PC-9 (cell line): Measurements from ENCODE around the gene KIF5C.

ENCODE experiments used
- EZH2 ChIP-seq: fragments of 200-600 bp; sonication (generic); IDR thresholded peaks from 2 replicates; pipeline ENCODE4 v1.8.0; 2017; ENCODE audit warnings: antibody characterized with exemption, low read depth
- TF ChIP-seq, protein P1 (sequence below): fragments of 200-600 bp; sonication (generic); conservative IDR thresholded peaks from 2 replicates; pipeline ENCODE4 v1.6.1; 2017; ENCODE audit warnings: mixed run types, antibody characterized with exemption, mild to moderate bottlenecking, moderate library complexity

DNA sequence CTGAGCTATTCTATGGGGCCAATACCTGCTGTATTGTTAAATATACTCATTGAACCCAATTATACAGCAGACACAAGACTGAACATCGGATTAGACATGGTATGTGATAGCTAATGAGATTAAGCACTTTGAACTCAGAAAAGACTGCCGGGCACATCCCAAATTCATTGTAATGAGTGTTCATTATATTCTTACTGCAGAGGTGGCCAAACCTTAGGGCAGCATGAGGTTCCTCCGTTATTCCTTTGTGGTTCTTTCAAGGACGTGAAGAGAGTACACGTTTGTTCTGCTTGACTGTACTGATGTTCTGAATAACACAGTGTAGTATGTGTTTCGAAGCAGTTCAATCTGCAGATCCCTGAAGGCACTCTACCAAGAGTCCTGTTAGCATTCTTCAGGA lies 78.4 kb downstream of the KIF5C start:
- TF ChIP-seq, protein P1, sequence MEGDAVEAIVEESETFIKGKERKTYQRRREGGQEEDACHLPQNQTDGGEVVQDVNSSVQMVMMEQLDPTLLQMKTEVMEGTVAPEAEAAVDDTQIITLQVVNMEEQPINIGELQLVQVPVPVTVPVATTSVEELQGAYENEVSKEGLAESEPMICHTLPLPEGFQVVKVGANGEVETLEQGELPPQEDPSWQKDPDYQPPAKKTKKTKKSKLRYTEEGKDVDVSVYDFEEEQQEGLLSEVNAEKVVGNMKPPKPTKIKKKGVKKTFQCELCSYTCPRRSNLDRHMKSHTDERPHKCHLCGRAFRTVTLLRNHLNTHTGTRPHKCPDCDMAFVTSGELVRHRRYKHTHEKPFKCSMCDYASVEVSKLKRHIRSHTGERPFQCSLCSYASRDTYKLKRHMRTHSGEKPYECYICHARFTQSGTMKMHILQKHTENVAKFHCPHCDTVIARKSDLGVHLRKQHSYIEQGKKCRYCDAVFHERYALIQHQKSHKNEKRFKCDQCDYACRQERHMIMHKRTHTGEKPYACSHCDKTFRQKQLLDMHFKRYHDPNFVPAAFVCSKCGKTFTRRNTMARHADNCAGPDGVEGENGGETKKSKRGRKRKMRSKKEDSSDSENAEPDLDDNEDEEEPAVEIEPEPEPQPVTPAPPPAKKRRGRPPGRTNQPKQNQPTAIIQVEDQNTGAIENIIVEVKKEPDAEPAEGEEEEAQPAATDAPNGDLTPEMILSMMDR = no peak
- TF ChIP-seq EZH2 = no peak
